ENCODE data around the gene SIRPB2. TPM values are rescaled to one million over a fixed set of nuclear protein-coding genes. Genes with fewer than 3 reads are reported as not detected.

The SIRPB2 gene
- total RNA-seq, 1 experiment from 2014 or later, result not detected

DNA sequence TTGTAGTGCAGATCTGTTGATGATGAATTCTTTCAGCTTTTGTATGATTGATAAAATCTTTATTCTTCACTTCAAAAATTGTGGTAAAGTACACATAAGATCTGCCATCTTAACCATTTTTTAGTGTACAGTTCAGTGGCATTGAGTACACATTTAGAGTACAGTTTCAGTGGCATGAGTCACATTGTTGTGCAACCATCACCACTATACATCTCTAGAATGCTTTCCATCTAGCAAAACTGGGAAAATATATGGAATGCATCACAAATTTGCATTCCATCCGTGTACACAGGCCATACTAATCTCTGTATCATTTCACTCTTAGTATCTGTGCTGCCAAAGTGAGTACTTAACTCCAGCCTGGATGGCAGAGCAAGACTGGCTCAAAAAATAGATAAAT, 37.6 kb upstream of the SIRPB2 start:
- Mint-ChIP-seq H3K4me1 (peaks cover 2 to 4% of the 10 kb centered on the region in 2 experiments; a peak in 2 of 4 replicates), H3K4me3 (no peak overlapping the region), H3K9me3 (peaks cover 3 to 4% of the 10 kb centered on the region in 2 experiments; a peak in 2 of 5 replicates), H3K36me3 (ENCODE audit: insufficient read depth in 1 of 3, low read depth in 3 of 3) (no peaks in the 10 kb centered on the region), H3K27me3 (ENCODE audit: low read depth) (peaks cover 5% of the 10 kb centered on the region; the same call in 1 of the 2 replicates), H3K27ac (no peak overlapping the region)
- H3K9ac ChIP-seq (ENCODE audit: extremely low read depth, insufficient read length, low read length), result no peak overlapping the region
- no peak overlapping the region for H3K56ac ChIP-seq (ENCODE audit: insufficient read length, low read depth, low read length)
- no peaks in the 10 kb centered on the region for H3K27me3 ChIP-seq (ENCODE audit: insufficient read depth, low read length)
- TF ChIP-seq CTCF (conservative IDR thresholded peaks at IDR 0.05), result no peak
- H3T11ph ChIP-seq (ENCODE audit: low read length), result no peak overlapping the region
- no peak overlapping the region for H4K8ac ChIP-seq (replicated peaks; ENCODE audit: insufficient read length, low read depth, low read length)
- no peak overlapping the region for H3K4me2 ChIP-seq (ENCODE audit: insufficient read depth, insufficient read length, low read length)
- H4K20me1 ChIP-seq (ENCODE audit: control insufficient read depth, insufficient read depth, insufficient read length), result no peaks in the 10 kb centered on the region
- H2BK5ac ChIP-seq (ENCODE audit: insufficient read length, low read length), result no peak overlapping the region
- H3K79me2 ChIP-seq (ENCODE audit: insufficient read depth, low read length), result no peaks in the 10 kb centered on the region
- H3K9me3 ChIP-seq (ENCODE audit: control insufficient read depth, low read depth, low read length), result no peaks in the 10 kb centered on the region
- no peak overlapping the region for H3K27ac ChIP-seq (ENCODE audit: insufficient read length, low read depth, low read length)
- no CpG with 5 or more reads among the region's 1 CpG for WGBS (ENCODE audit: extremely low coverage, insufficient read length, low lambda C conversion rate)
- no peak overlapping the region for H2BK20ac ChIP-seq (ENCODE audit: low read depth, low read length, poor library complexity, severe bottlenecking)
- H4K5ac ChIP-seq (ENCODE audit: insufficient read length, low read depth, low read length), result no peak overlapping the region
- no peaks in the 10 kb centered on the region for H3K4me1 ChIP-seq (ENCODE audit: insufficient read depth, low read length)
- H2AK5ac ChIP-seq (ENCODE audit: insufficient read length, low read length), result no peak overlapping the region
- no peak overlapping the region for H2BK12ac ChIP-seq (ENCODE audit: insufficient read length, low read depth, low read length)
- no peak overlapping the region for H3K23ac ChIP-seq (ENCODE audit: insufficient read length, low read depth, low read length)
- H4K91ac ChIP-seq (ENCODE audit: insufficient read length, low read depth, low read length), result no peak overlapping the region
- H2BK120ac ChIP-seq (ENCODE audit: low read depth, low read length, poor library complexity, severe bottlenecking), result no peak overlapping the region
- no peak for DNase-seq
- H3K18ac ChIP-seq (ENCODE audit: insufficient read length, low read depth, low read length), result no peak overlapping the region
- no peaks in the 10 kb centered on the region for H3K79me1 ChIP-seq (ENCODE audit: insufficient read depth, low read depth, low read length, poor library complexity, severe bottlenecking)
- no peak overlapping the region for H2BK15ac ChIP-seq (ENCODE audit: low read depth, low read length)
- H2AFZ ChIP-seq (ENCODE audit: low read length), result no peak overlapping the region
- no peaks in the 10 kb centered on the region for H3K23me2 ChIP-seq (ENCODE audit: insufficient read length, low read depth, low read length, poor library complexity, severe bottlenecking)
- H3K4ac ChIP-seq (ENCODE audit: low read depth, low read length), result no peak overlapping the region
- H3K14ac ChIP-seq (ENCODE audit: insufficient read depth, low read length), result no peak overlapping the region
